Amniotic stem cell (primary cell): ENCODE data around the gene PRRC2C.
"Not testable (repeated sequence)": the region's sequence is repeated elsewhere in the genome, so short reads cannot be mapped to it uniquely, and the experiment has no call there.

Experiments used
- DNase-seq: peaks from one replicate; lab custom pipeline; 2025; lab: John Stamatoyannopoulos, UW

Gene PRRC2C

GRCh38 chr1:171485375-171486047 is at the start of gene PRRC2C:
PRRC2C (plus strand) TSS chr1:171485530; CDS start chr1:171512089, 26,559 bp downstream.
- peak; percentile 95 for DNase-seq

DNA sequence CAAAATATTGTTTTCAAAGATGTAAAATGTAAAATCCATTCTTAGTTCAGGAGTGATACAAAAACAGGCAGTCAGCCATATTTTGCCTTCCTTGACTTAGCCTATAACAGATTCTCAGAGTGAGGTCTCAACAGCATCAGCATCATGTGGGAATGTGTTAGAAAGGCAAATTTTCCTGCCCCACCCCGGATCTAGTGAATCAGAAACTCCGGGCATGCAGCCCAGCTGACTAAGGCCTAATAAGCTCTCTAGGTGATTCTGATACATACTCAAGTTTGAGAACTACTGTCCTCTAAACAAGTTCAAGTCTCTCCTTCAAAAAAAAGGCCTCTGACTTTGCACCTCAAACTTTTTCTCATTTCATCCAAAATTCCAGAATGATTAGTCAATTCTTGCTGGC is 46.9 kb upstream of the PRRC2C start:
- peak; percentile 73 for DNase-seq

DNA sequence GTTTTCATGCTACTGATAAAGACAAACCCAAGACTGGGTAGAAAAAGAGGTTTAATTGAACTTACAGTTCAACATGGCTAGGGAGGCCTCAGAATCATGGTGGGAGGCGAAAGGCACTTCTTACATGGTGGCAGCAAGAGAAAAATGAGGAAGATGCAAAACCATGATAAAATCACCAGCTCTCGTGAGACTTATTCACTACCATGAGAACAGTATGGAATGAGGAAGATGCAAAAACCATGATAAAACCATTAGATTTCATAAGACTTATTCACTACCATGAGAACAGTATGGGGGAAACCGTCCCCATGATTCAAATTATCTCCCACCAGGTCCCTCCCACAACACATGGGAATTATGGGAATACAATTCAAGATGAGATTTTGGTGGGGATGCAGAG is 45.1 kb upstream of the PRRC2C start:
- DNase-seq = not testable (repeated sequence)

DNA sequence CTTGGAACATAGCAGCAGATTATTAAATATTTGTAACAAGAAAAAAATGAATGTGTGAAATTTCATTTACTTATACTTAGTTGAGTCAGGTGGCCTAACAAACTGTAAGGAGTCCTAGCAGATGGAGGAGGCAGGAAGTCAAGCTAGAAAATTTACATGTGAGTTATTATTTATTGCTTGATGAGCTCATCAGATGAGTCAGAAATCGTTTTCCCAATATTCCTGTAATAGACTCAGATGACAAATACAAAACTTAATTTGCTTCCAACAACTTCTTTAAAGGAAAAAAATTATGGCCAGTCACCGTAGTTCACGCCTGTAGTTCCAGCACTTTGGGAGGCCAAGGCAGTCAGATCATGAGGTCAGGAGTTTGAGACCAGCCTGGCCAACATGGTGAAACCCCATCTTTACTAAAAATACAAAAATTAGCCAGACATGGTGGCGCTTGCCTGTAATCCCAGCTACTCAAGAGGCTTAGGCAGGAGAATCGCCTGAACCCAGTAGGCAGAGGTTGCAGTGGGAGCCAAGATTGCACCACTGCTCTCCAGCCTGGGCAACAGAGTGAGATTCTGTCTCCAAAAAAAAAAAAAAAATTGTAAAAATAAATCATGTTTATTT is 43.9 kb upstream of the PRRC2C start:
- DNase-seq = not testable (repeated sequence)

- DNase-seq = no peak
These were observed 38.9 kb upstream of the PRRC2C start for GRCh38 chr1:171446386-171446785.

DNA sequence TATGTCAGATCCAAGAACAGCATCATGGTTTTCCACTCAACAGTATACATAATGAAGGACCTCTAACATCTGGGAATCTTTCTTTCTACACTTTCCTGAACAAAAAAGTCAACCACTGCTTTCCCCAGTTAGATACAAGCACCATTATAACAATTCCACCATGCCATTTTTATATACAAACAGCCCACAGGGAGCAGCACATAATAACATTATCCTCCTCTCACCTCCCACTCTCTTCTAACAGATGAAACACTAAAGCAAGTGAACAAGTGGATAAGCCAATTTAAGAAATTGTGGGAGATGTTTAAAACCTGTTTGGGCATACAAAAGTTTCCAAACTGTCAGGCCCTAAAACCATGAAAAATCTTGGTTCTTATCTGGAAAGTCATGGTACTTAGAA is 29.4 kb upstream of the PRRC2C start:
- DNase-seq = no peak

GRCh38 chr1:171457412-171457811 is 27.9 kb upstream of the PRRC2C start:
- DNase-seq = no peak

- no peak for DNase-seq
These were observed 25.2 kb upstream of the PRRC2C start for GRCh38 chr1:171460018-171460620.

DNA sequence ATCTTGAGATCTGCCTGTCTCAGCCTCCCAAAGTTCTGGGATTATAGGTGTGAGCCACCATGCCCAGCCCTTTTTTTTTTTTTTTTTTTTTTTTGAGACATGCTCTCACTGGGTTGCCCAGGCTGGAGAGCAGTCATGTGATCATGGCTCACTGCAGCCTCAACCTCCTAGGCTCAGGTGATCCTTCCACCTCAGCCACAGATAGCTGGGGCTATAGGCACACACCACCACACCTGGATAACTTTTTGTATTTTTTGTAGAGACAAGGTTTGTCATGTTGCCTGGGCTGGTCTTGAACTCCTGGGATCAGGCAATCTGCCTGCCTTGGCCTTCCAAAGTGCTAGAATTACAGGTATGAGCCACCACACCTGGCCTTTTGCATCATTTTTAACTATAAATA is 17.7 kb upstream of the PRRC2C start:
- no peak for DNase-seq

DNA sequence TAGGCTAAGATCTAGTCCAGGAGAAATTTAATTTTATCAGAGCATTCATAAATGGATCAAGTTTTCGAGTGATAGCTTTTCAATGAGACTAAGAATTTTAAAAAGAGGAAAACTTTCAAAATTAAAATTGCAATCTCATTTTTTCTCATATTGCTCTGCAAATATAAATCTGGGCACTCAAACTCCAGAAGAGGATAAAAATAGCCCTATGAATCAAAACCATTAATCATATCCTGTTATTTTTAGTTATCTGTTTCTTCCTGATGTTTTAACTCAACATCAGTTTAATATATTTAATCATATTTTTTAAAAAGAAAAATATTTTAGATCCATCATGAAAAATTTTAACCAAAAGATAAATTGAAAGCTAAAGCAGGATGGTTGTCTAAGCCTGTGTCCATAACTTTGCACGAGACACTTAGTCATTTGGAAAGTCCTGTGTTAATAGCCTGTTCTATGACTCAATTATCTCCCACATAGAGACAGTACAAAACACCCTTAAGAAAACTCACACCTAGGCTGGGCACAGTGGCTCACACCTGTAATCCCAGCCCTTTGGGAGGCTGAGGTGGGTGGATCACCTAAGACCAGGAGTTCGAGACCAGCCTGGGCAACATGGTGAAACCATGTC is 17.1 kb upstream of the PRRC2C start:
- DNase-seq = no peak

DNA sequence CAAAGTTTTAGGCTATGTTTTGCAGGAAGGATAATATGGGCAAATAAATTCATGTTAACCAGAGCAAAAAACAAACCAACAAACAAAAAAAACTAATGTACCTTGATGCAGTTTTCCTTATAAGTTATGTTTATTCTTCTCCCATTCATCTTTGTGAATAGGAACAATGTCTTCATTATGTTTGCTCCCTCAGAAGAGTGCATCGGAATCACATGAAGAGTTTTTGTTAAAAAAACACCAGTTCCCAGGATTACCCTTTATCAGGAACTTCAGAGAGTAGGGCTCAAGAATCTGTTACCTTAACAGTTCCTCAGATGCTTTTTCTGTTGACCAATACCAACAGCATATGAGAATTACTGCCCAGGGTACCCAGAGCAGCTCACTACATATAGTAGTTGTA is 14.6 kb upstream of the PRRC2C start:
- DNase-seq = no peak

DNA sequence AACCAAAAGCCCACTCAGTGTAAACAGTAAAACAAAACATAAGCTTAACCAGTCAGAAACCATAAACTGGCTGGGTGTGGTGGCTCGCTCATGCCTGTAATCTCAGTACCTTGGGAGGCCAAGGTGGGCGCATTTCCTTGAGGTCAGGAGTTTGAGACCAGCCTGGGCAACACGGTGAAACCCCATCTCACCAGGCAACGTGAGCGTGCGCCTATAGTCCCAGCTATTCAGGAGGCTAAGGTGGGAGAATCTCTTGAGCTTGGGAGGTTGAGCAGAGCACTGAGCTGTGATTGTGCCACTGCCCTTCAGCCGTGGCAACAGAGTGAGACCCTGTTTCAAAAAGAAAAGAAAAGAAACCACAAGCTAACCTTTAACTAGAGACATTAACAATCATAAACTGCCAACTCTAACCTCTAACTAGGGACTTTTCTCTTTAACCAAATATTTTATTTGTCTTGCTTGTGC is 13.1 kb upstream of the PRRC2C start:
- DNase-seq = no peak

DNA sequence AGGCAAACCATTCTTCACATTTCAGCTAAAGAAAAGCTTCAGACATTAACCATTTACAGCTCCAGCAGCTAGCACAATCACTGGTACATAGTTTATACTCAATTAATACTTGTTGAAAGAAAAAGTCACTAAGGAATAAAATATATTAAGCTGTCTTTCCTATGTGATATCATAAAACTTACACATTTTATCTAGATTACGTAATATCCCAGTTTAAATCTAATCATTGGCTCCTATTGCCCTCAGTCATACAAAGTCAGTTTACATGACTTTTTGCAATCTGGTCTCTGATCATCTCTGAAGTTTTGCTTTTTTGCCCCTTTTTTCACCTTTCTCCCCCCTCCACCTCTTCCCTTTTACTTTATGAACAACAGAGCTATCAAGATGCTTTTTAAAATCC is 8.5 kb upstream of the PRRC2C start:
- no peak for DNase-seq

- DNase-seq = no peak
These were observed 7.5 kb upstream of the PRRC2C start for GRCh38 chr1:171477804-171478203.

- DNase-seq = no peak
These were observed 5.3 kb upstream of the PRRC2C start for GRCh38 chr1:171480035-171480434.

DNA sequence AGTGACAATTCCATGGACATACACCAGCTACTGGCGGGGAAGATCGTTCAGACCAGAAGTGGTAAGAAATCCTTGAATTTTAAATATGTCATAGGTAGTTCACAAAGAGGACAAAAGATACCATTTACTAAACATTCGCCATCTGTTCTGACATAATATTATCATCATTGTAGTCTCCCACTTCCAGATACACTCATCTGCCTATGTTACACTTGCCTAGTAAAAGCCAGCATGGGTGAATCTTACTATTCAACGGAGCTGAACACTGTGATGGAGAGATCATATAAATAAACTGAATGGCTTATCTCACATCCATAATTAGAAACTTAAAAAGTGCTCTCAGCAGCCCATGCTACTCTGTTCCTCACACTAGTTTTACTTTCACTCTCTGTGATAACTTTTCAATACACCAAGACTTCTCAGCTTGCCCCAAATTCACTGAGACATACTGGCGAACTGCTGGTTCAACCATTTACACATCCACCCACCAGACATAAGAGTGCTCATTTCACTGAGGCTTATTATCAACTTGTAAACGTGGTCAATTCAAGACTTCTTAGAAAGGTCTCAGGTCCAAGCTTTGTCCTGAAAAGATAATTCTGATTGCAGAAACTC is 463 bp upstream of the PRRC2C start:
- no peak for DNase-seq

- DNase-seq = peak; percentile 33
These were observed 754 bp downstream of the PRRC2C start for GRCh38 chr1:171486048-171486519.

- no peak for DNase-seq
These were observed 1.7 kb downstream of the PRRC2C start for GRCh38 chr1:171487038-171487437.

- no peak for DNase-seq
These were observed 3.0 kb downstream of the PRRC2C start for GRCh38 chr1:171488190-171488929.

- DNase-seq = no peak
These were observed 8.7 kb downstream of the PRRC2C start for GRCh38 chr1:171494076-171494475.

GRCh38 chr1:171495444-171495843 is 10.1 kb downstream of the PRRC2C start:
- DNase-seq = no peak

DNA sequence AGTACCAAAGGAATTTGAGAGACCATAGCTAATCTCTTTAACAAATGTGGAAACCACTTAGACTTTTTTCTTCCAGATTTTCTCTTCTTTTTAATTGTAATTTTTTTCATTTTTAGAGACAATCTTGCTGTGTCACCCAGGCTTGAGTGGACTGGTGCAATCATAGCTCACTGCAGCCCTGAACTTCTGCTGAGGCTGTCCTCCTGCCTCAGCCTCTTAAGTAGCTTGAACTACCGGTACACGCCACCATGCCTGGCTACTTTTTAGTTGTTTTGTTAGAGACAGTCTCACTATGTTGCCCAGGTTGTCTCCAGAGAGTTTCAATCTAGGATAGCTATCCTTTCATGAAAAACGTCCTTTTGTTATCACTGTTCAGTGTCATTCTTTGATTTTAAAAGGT is 15.0 kb downstream of the PRRC2C start:
- DNase-seq = no peak
